Psoas muscle (tissue), 8 donors: ENCODE results near the gene PAIP2B. TPM values are rescaled to one million over a fixed set of nuclear protein-coding genes. Genes with fewer than 3 reads are reported as not detected.

Experiments
- ATAC-seq, 4 donors: fragments of 200-7000 bp; cut with Tn5 transposase; one replicate each; pipeline ENCODE4 v1.9.1; 2020; ENCODE audit warnings: moderate library complexity in 3 of 4, mild to moderate bottlenecking in 2 of 4
- DNase-seq, 2 donors: peaks; one replicate each; pipeline ENCODE4 v3.0.0-alpha.2; 2020
- H3K27ac ChIP-seq: fragments of 200-600 bp; one replicate; pipeline ENCODE4 v1.8.0; 2022
- H3K27me3 ChIP-seq, 3 donors: fragments of 200-600 bp in 1 of 3; one replicate each; pipeline versions ENCODE4 v1.6.1 to v1.8.0; 2013 to 2022; ENCODE audit warnings: low read length in 2 of 3, mild to moderate bottlenecking in 2 of 3, moderate library complexity in 1 of 3; ENCODE audit not compliant: insufficient read depth in 3 of 3
- H3K36me3 ChIP-seq, 2 donors: fragments of 200-600 bp in 1 of 2; one replicate each; pipeline versions ENCODE4 v1.6.1 to v1.8.0; 2013 to 2022; ENCODE audit warnings: low read depth in 1 of 2, mild to moderate bottlenecking in 1 of 2, moderate library complexity in 1 of 2; ENCODE audit not compliant: insufficient read depth in 1 of 2
- H3K4me1 ChIP-seq: fragments of 200-600 bp; one replicate; pipeline ENCODE4 v1.8.0; 2022
- H3K4me3 ChIP-seq: fragments of 200-600 bp; one replicate; pipeline ENCODE4 v1.8.0; 2022; ENCODE audit warnings: mild to moderate bottlenecking
- H3K9me3 ChIP-seq: fragments of 200-600 bp; one replicate; pipeline ENCODE4 v1.8.0; 2022
- CTCF ChIP-seq: fragments of 200-600 bp; IDR thresholded peaks from one replicate; pipeline ENCODE4 v1.8.0; 2022; ENCODE audit warnings: antibody characterized with exemption
- intact Hi-C, 2 donors: fragments of 100-400 bp; cut with DNase I; formaldehyde crosslinking; loops; one replicate each; pipeline versions ENCODE4 v1.11.0 to v1.14.2; 2022
- polyA plus RNA-seq, 3 donors: library from polyadenylated mRNA; stranded (reverse); fragments of 200-250 nt; gene quantifications; one replicate each; pipeline ENCODE4 v1.2.3, GENCODE V29; 2013
- total RNA-seq, 4 donors: library from RNA; stranded (reverse); fragmentation: NEBNext Ultra II Directional in 2 of 4; extraction: Animal tissue kit (Norgen Biotek cat#: 25700) in 2 of 4; gene quantifications; one replicate each; pipeline versions ENCODE4 v1.2.1 to v1.2.4, GENCODE V29; 2021 to 2023
- donor health status: healthy with polysubstance abuse.
- donor health status: DM: no; HTN: no; CAD: no; lungs with moderate emphysema.
- donor health status: Bipolar disorder and iron deficiency.
- donor health status: healthy.
- donor health status: DM: yes; HTN: yes; CAD: no.
- donor health status: DM: no; HTN: no; CAD: no.
- donor health status: DM: no; HTN: no; CAD: no.
- donor health status: DM: yes; HTN: yes; CAD: no.

The PAIP2B gene
- total and polyA plus RNA-seq, 7 donors: 2.7 to 47.4 (median 14.0) TPM

- no peak for TF ChIP-seq CTCF
- Histone ChIP-seq H3K4me1 (peaks cover 16% of the 10 kb centered on the region), H3K9me3 (no peaks in the 10 kb centered on the region), H3K27ac (no peak overlapping the region), H3K27me3 (no peaks in the 10 kb centered on the region), H3K36me3 (peaks cover 5 to 56% of the 10 kb centered on the region in 2 donors), H3K4me3 (no peak overlapping the region)
- ATAC-seq (no peak), DNase-seq (no peak)
- intact Hi-C loops: loop anchor here in 1 of 2 donors (5.0 kb wide), 1 partner anchor 66 kb away; the partner anchor contains the start of gene NAGK
These were observed 93.3 kb downstream of the PAIP2B start for GRCh38 chr2:71133603-71134002.

Other genes with a start within 250 kb of the PAIP2B start
- under 1 TPM; 0.15 to 0.69 (median 0.49) TPM for gene ANKRD53, start 248.5 kb downstream of the PAIP2B start, total RNA-seq
- under 1 TPM; 0.27 to 0.77 (median 0.36) TPM for gene ANKRD53, start 248.5 kb downstream of the PAIP2B start, polyA plus RNA-seq
- 10 to 100 TPM; 46.7 to 70.7 (median 54.7) TPM for gene TEX261, start 232.2 kb downstream of the PAIP2B start, total RNA-seq
- gene TEX261, start 232.2 kb downstream of the PAIP2B start, polyA plus RNA-seq: 10 to 100 TPM; 31.9 to 70.5 (median 34.2) TPM
- gene NAGK, start 158.5 kb downstream of the PAIP2B start, total RNA-seq: 10 to 100 TPM; 31.3 to 49.1 (median 37.0) TPM
- gene NAGK, start 158.5 kb downstream of the PAIP2B start, polyA plus RNA-seq: 10 to 100 TPM; 40.9 to 92.8 (median 55.3) TPM
- 10 to 100 TPM; 15.3 to 17.2 (median 15.9) TPM for gene MCEE, start 96.9 kb downstream of the PAIP2B start, total RNA-seq
- 10 to 100 TPM; 10.9 to 27.4 (median 25.6) TPM for gene MCEE, start 96.9 kb downstream of the PAIP2B start, polyA plus RNA-seq
- 10 to 100 TPM; 32.9 to 53.7 (median 39.5) TPM for gene MPHOSPH10, start 96.5 kb downstream of the PAIP2B start, total RNA-seq
- 10 to 100 TPM; 33.7 to 53.6 (median 43.4) TPM for gene MPHOSPH10, start 96.5 kb downstream of the PAIP2B start, polyA plus RNA-seq
- gene ZNF638, start 104.7 kb upstream of the PAIP2B start, total RNA-seq: 10 to 100 TPM; 62.3 to 73.6 (median 65.4) TPM
- 10 to 100 TPM; 50.5 to 58.6 (median 56.3) TPM for gene ZNF638, start 104.7 kb upstream of the PAIP2B start, polyA plus RNA-seq
- 100 to 1,000 TPM; 109 to 208 (median 118) TPM for gene DYSF, start 226.5 kb upstream of the PAIP2B start, total RNA-seq
- gene DYSF, start 226.5 kb upstream of the PAIP2B start, polyA plus RNA-seq: 10 to 100 TPM; 38.3 to 67.1 (median 55.8) TPM